ENCODE measurements around the gene PRIM2.
"Not testable (repeated sequence)": the region's sequence is repeated elsewhere in the genome, so short reads cannot be mapped to it uniquely, and the experiment has no call there.

PRIM2 gene

GRCh38 chr6:57502387-57502786, 185.0 kb downstream of the PRIM2 start:
- not testable (repeated sequence) for DNase-seq (ENCODE audit: extremely low read depth, low read depth)

- peak; percentile 22 for DNase-seq (ENCODE audit: extremely low read depth, low read depth)
These were observed 187.8 kb downstream of the PRIM2 start for GRCh38 chr6:57505251-57505650.

- not testable (repeated sequence) for DNase-seq (ENCODE audit: extremely low read depth, low read depth)
These were observed 193.0 kb downstream of the PRIM2 start for GRCh38 chr6:57510390-57510789.

GRCh38 chr6:57515171-57515570, 197.7 kb downstream of the PRIM2 start:
- DNase-seq (ENCODE audit: extremely low read depth, low read depth), result not testable (repeated sequence)

- DNase-seq (ENCODE audit: extremely low read depth, low read depth), result not testable (repeated sequence)
These were observed 198.4 kb downstream of the PRIM2 start for GRCh38 chr6:57515845-57516244.

GRCh38 chr6:57516776-57517175, 199.3 kb downstream of the PRIM2 start:
- DNase-seq (ENCODE audit: extremely low read depth, low read depth), result not testable (repeated sequence)

- DNase-seq (ENCODE audit: extremely low read depth, low read depth), result not testable (repeated sequence)
These were observed 201.8 kb downstream of the PRIM2 start for GRCh38 chr6:57519198-57519597.

GRCh38 chr6:57521085-57521484, 203.7 kb downstream of the PRIM2 start:
- not testable (repeated sequence) for DNase-seq (ENCODE audit: extremely low read depth, low read depth)

- not testable (repeated sequence) for DNase-seq (ENCODE audit: extremely low read depth, low read depth)
These were observed 205.8 kb downstream of the PRIM2 start for GRCh38 chr6:57523221-57523620.

- DNase-seq (ENCODE audit: extremely low read depth, low read depth), result not testable (repeated sequence)
These were observed 212.3 kb downstream of the PRIM2 start for GRCh38 chr6:57529755-57530154.

GRCh38 chr6:57532660-57533059, 215.2 kb downstream of the PRIM2 start:
- not testable (repeated sequence) for DNase-seq (ENCODE audit: extremely low read depth, low read depth)

- not testable (repeated sequence) for DNase-seq (ENCODE audit: extremely low read depth, low read depth)
These were observed 217.7 kb downstream of the PRIM2 start for GRCh38 chr6:57535121-57535520.

GRCh38 chr6:57535994-57536393, 218.6 kb downstream of the PRIM2 start:
- TF ChIP-seq CTCF (IDR thresholded peaks at IDR 0.05; ENCODE audit: low read depth, low read length), result peak; percentile 39
- peak; percentile 35 for DNase-seq (ENCODE audit: extremely low read depth, low read depth)

- DNase-seq (ENCODE audit: extremely low read depth, low read depth), result not testable (repeated sequence)
These were observed 220.5 kb downstream of the PRIM2 start for GRCh38 chr6:57537916-57538315.

GRCh38 chr6:57551961-57552360, 234.5 kb downstream of the PRIM2 start:
- DNase-seq (ENCODE audit: extremely low read depth, low read depth), result not testable (repeated sequence)

GRCh38 chr6:57557855-57558254, 240.4 kb downstream of the PRIM2 start:
- not testable (repeated sequence) for DNase-seq (ENCODE audit: extremely low read depth, low read depth)

GRCh38 chr6:57559170-57559569, 241.7 kb downstream of the PRIM2 start:
- not testable (repeated sequence) for DNase-seq (ENCODE audit: extremely low read depth, low read depth)

GRCh38 chr6:57562233-57562632, 244.8 kb downstream of the PRIM2 start:
- DNase-seq (ENCODE audit: extremely low read depth, low read depth), result not testable (repeated sequence)

GRCh38 chr6:57572119-57572518, 254.7 kb downstream of the PRIM2 start:
- not testable (repeated sequence) for DNase-seq (ENCODE audit: extremely low read depth, low read depth)

- DNase-seq (ENCODE audit: extremely low read depth, low read depth), result not testable (repeated sequence)
These were observed 255.4 kb downstream of the PRIM2 start for GRCh38 chr6:57572844-57573243.

GRCh38 chr6:57577023-57577422, 259.6 kb downstream of the PRIM2 start:
- not testable (repeated sequence) for DNase-seq (ENCODE audit: extremely low read depth, low read depth)
